GM18907 (cell line): ENCODE data around the gene REPS2.
"Not testable (repeated sequence)": the region's sequence is repeated elsewhere in the genome, so short reads cannot be mapped to it uniquely, and the experiment has no call there.

Source experiments
- ATAC-seq: cut with Tn5 transposase; IDR thresholded peaks from one replicate; pipeline ENCODE4 v1.9.1; 2021; ENCODE audit warnings: mild to moderate bottlenecking, moderate library complexity; ENCODE audit not compliant: unreplicated experiment

Gene REPS2

DNA sequence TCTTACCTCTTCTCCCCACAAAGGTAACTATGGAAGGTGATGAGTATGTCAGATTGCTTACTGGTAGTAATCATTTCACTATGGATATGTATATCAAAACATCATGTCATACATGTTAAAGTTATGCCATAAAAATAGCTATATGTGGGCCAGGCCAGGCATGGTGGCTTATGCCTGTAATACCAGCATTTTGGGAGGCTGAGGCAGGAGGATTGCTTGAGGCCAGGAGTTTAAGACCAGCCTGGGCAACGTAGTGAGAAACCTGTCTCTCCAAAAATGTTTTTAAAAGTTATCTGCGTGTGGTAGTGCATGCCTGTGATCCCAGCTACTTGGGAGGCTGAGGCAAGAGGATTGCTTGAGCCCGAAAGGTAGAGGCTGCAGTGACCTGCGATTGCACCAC lies 16.2 kb downstream of the REPS2 start:
- ATAC-seq: not testable (repeated sequence)

GRCh38 chrX:16963216-16963615 lies 16.8 kb downstream of the REPS2 start:
- no peak for ATAC-seq

GRCh38 chrX:16964976-16965375 lies 18.5 kb downstream of the REPS2 start:
- not testable (repeated sequence) for ATAC-seq

GRCh38 chrX:16966752-16967448 lies 20.4 kb downstream of the REPS2 start:
- no peak for ATAC-seq

- ATAC-seq: not testable (repeated sequence)
These were observed 22.3 kb downstream of the REPS2 start for GRCh38 chrX:16968753-16969152.

DNA sequence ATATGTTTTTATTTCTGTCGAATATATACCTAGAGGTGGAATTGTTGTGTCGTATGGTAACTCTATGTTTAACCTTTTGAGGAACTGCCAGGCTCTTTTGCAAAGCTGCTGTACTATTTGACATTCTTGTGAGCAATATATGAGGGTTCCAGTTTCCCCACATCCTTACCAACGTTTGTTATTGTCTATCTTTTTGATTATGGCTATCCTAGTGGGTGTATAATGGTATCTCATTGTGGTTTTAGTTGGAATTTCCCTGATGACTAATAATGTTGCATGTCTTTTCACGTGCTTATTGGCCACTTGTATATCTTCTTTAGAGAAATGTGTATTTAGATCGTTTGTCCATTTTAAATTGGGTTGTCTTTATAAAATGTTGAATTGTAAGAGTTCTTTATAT lies 24.5 kb downstream of the REPS2 start:
- ATAC-seq: no peak

GRCh38 chrX:16971694-16972093 lies 25.2 kb downstream of the REPS2 start:
- ATAC-seq: no peak

- no peak for ATAC-seq
These were observed 28.8 kb downstream of the REPS2 start for GRCh38 chrX:16975233-16975632.

GRCh38 chrX:16977771-16978170 lies 31.3 kb downstream of the REPS2 start:
- ATAC-seq: no peak

DNA sequence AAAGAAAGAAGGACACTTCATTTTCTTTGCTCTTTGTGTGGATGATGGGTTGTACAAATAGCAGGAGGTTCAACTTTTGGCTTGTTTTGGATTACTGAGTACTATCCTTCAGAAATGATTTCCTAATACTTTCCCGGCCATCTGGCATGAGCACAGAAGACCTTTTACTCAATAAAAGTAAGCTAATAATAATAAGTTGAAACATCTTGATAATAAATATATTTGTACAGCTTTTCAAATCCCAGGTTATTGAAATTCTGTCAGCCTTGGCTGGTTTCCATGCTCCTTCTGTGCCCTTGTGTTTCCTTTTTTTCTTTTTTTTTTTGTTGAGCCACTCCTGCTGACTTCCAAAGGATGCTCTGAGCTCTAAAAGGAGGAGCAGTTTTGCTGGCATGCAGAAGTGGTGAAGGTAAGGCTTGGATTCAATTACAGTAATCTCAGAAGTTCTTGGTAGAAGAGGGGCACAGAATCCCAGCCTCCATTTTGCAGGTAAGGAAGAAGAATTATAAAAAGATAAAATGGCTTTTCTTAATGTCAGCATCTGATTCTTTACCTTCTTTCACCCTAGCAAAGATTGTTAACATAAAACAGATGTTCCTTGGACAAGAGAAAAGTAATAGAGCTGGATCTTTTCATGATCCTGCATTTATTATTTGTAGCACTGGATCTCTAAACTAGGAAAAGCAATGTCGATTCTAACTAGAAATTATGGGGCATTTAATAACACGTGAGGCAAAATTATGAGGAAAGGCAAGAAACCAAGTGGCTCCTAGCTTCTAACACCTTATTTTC lies 31.9 kb downstream of the REPS2 start:
- no peak for ATAC-seq

DNA sequence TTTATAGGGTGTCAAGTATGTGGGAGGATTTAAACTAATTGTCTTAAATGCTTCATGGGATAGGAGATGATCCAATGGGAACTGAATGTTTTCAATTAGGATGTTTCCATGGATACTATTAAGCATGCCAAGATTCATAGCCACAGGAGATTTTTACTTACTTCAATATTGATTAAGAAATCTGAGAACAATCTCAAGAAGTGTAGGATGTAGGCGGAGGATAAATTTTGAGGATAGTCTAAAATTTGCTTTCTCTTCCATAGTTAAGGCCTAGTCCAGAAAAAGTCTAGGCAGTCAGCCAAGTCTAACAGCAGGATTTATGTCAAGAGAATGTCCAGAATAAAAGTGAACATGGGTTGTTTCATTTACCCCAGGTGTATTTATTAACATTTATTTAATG lies 32.8 kb downstream of the REPS2 start:
- no peak for ATAC-seq

- ATAC-seq: no peak
These were observed 34.8 kb downstream of the REPS2 start for GRCh38 chrX:16981209-16981608.

- ATAC-seq: no peak
These were observed 35.5 kb downstream of the REPS2 start for GRCh38 chrX:16981980-16982379.

DNA sequence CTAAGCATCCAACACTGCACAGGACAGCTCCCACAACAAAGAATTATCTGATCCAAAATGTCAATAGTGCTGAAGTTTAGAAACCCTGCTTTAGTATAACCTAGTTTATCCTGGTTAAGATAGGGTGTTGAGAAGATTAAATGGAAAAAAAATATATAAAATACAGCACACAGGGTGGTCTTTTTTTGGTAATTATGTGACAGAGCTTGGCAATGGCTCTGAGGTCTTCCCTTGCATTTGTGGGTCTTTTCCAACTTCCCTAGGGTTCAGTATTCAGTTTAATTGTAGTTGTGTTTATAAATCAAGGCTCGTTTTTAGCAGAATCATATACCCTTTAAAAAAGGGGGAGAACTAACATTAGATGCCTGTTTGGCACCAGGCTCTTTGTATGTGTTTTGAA lies 36.6 kb downstream of the REPS2 start:
- ATAC-seq: no peak

GRCh38 chrX:16985286-16985685 lies 38.8 kb downstream of the REPS2 start:
- no peak for ATAC-seq

DNA sequence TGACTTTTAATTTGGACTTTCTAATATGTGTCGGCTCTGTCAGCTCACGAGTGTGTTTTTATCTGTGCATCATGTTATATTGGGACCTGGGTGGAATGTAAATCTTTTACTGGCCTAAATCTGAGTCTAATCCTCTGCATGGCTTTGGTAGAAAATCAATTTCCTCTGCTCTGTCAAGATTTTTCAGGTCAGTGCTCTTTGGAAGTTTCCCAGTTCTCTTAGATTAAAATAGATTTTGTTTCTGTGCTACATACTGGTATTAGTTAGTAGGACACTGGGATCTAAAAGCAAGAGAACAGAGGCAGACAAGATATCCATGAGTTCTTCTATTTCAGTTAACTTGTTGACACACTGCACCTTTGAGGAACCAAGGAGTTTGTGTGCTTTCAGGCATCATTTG lies 39.7 kb downstream of the REPS2 start:
- no peak for ATAC-seq

DNA sequence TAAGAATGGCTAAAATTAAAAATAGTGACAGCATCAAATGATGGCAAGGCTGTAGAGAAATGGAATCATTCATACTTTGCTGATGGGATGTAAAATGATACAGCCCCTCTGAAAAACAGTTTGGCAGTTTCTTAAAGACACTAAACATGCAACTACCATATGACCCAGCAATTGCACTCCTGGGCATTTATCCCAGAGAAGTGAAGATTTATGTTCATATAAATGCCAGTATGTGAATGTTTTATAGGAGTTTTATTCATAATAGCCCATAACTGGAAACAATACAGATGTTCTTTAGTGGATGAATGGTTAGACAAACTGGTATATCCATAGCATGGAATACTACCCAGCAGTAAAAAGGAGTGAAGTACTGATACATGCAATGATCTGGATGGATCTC lies 43.3 kb downstream of the REPS2 start:
- ATAC-seq: no peak

DNA sequence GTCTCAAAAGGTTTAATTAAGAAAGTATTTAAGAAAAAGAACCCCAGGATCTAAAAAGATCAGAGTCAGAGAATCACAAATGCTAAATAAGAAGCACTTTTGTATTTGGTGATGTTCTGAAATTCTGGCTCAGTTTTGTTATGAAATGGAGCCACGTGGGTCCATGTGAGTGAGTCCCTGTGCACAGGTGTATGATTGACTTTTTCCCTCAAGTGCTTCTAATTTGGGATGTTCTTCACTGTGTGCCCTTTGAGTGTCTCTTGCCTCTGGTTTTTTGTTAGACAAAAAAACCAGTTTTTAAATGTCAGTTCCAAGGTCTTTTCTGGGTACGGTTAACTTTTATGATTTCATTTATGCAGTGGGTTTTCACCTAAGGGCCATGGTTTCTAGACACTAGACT lies 44.4 kb downstream of the REPS2 start:
- no peak for ATAC-seq

DNA sequence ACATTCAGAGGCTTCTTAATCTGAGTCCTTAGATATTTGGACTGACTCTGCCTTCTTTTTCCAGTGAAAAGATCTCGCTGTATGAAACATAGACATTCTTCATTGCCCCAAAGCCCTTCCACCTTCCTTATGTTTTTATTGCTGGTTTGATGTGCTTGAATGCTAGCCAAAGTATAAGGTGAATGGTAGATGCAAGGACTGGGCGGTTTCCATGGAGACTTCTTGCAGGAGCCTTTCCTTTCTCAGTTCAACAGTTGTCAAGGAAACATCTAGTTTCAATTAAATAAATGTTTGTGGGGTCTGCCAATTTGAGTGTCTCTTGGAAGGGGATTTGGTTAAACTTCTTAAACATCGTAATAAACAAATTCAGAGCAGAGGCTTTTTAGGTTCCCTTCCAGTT lies 46.0 kb downstream of the REPS2 start:
- no peak for ATAC-seq

GRCh38 chrX:16992951-16993350 lies 46.5 kb downstream of the REPS2 start:
- no peak for ATAC-seq

DNA sequence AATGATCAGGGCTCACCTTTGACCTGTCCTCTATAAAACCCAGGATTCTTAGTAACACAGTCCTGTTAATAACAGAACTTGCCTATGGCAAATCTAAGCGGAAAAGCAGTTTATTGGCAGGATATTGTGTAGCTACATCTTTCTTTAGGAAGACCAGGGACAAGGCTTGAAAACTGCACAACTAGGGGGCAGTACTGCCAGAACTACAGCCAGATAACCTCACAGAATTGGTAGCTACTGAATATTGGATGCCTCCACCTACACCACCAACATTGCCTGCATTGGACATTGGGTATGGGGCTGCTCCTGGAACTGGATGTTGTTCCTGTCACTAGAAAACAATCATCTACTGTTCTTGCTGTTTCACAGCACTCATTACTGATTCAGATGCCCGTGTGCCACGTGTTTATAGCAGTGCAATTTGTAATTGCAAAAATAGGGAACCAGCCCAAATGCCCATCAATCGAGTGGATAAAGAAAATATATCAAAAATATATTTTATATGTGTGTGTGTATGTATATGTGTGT lies 47.4 kb downstream of the REPS2 start:
- no peak for ATAC-seq

DNA sequence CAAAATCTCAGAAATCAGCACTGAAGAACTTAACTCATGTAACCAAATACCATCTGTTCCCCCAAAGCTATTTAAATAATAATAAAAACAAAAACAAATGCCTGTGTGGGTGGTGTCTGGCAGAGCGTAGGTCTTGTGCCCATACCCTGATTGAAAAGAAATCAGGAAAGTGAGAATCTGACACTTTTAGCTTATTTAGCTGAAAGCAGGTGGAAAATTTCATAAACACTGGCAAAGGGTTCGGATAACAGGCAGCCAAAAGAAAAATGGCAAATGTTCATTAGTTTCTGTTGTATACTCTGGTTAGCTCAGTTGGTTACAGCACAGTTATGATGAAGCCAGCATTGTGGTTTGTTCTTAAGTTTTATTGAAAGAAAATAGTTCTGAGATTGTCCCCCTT lies 48.3 kb downstream of the REPS2 start:
- no peak for ATAC-seq
